GM18951 (cell line): ENCODE results near the gene KLHL3.
"Not testable (repeated sequence)": the region's sequence is repeated elsewhere in the genome, so short reads cannot be mapped to it uniquely, and the experiment has no call there.

Experiments
- POLR2A ChIP-seq: IDR thresholded peaks from 4 replicates; pipeline ENCODE4 v1.6.1; 2011; ENCODE audit warnings: mild to moderate bottlenecking; ENCODE audit not compliant: insufficient read length, insufficient read depth; ENCODE audit errors: extremely low read depth
- in situ Hi-C: fragments of 300-500 bp; cut with MboI; formaldehyde crosslinking; loops from one replicate; pipeline ENCODE4 v1.12.0; 2022; ENCODE audit warnings: low sequenced_read_pairs, mixed read lengths, inconsistent platforms; ENCODE audit not compliant: unreplicated experiment

KLHL3 gene, protein sequence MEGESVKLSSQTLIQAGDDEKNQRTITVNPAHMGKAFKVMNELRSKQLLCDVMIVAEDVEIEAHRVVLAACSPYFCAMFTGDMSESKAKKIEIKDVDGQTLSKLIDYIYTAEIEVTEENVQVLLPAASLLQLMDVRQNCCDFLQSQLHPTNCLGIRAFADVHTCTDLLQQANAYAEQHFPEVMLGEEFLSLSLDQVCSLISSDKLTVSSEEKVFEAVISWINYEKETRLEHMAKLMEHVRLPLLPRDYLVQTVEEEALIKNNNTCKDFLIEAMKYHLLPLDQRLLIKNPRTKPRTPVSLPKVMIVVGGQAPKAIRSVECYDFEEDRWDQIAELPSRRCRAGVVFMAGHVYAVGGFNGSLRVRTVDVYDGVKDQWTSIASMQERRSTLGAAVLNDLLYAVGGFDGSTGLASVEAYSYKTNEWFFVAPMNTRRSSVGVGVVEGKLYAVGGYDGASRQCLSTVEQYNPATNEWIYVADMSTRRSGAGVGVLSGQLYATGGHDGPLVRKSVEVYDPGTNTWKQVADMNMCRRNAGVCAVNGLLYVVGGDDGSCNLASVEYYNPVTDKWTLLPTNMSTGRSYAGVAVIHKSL

DNA sequence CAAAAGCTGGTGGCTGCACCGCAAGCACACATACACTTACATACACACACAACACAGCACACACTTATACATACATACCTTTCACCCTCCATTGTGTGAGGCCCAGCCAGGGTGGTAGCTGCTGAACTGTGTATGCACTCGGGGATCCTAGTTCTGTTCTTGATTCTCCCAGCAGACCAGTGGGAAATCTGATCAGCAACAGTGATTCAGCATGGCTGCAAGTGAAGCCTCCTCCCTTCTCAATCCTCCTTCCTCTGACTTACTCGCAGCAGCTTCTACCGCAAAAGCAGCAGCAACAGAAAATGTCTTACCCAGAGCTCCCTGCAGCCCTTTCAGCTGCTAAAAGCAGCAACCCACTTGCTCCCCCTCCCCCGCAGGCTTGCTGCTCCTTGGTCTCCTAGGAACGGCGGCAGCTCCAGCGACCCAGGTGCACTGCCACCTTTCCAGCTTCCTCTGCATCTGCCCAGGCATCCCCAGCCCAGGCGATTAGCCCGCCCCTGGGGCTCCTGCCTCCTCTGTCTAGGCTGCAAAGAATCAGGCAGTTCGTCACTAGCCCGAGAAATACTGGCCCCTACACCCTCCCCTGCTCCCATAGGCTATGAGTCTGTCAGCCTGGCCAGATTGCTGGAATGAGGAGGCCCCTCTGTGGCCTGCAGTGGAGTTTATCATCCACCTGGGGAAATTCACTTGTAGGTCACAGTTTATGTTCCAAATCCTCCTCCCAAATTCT lies at the start of gene KLHL3:
Gene KLHL3, minus strand, starts transcription at position 535 of the 730 bp plus-strand sequence. Its CDS starts 443 bp downstream, at position 92.
- peak; percentile 45 for TF ChIP-seq POLR2A
- in situ Hi-C loops = no loop called here

DNA sequence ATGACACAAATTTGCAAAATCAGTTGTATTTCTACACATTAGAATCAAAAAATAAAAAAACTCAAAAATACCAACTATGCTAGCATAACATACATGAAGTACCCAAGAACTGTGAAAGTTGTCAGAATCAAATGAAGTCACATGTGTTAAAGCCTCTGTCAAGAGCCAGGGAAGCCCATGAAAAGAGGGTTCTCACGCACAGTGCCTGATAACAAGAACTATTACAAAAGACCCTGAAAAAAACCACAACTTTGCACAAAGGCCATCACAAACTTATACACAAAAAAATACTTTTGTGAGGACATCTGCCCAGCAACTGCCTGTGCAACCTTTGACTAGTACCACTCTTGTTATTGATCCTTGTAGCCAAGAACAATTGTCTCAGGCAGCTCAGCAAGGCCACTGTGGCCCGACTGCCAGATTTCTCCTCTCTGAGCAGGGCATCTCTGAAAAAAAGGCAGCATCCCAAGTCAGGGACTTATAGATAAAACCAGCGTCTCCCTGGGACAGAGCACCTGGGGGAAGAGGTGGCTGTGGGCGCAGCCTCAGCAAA lies 47.2 kb upstream of the KLHL3 start:
- in situ Hi-C loops = no loop called here
- TF ChIP-seq POLR2A = no peak

DNA sequence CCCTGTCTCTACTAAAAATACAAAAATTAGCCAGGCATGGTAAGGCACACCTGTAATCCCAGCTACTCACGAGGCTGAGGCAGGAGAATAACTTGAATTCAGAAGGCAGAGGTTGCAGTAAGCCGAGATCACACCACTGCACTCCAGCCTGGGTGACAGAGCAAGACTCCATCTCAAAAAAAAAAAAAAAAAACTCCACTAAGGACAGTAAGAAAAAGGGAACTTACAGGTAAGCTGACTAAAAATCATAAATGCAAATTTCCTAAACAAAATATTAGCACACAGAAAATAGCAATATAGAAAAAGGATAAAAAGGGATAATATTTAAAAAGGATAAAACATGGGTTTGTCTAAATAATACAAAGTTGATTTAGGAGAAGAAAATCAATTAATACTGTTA lies 46.2 kb upstream of the KLHL3 start:
- in situ Hi-C loops = no loop called here
- TF ChIP-seq POLR2A = no peak

DNA sequence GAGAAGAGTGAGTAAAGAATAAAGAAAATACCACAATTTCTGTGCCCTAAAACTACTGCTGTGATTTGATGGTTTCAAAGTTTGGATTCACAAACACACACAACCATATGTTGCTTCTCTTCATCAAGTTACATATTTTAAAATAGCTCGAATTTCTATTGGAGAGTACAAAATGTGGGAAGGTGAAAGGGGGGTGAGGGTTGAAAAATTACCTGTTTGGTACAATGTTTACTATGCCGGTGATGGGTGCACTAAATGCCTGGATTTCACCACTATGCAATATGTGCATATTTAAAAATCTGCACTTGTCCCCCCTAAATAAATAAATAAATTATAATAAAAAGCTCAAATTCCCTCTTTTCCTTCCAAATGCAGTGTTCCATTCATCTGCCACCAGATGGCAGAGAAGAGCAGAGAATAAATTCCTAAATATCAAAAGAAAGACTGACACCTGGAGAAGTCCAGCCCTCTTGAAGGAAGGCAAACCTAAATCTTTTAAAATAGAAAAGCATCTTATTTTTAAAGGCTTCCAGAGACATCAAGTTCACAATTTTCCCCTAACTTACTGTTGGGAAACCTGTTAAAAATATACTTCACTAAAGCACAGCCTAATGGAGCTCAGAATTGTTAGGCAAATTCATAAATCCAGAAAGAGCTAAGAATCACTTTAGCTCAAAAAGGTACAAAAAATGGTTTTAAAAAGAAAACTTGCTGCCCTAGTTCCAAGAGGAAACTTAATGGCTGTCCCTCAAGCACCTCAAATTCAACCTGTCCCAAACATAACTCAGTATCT lies 43.1 kb upstream of the KLHL3 start:
- TF ChIP-seq POLR2A = no peak
- in situ Hi-C loops = no loop called here

DNA sequence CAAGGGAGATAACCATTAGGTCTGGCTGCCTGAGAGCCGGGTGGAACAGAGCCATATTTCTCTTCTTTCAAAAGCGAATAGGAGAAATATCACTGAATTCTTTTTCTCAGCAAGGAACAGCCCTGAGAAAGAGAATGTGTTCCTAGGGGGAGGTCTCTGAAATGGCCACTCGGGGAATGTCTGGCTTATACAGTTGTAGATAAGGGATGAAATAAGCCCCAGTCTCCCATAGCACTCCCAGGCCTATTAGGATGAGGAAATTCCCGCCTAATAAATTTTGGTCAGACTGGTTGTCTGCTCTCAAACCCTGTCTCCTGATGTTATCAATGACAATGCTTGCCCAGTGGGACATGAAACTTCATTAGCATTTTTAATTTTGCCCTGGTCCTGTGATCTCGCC lies 32.0 kb upstream of the KLHL3 start:
- in situ Hi-C loops = not testable (repeated sequence)

DNA sequence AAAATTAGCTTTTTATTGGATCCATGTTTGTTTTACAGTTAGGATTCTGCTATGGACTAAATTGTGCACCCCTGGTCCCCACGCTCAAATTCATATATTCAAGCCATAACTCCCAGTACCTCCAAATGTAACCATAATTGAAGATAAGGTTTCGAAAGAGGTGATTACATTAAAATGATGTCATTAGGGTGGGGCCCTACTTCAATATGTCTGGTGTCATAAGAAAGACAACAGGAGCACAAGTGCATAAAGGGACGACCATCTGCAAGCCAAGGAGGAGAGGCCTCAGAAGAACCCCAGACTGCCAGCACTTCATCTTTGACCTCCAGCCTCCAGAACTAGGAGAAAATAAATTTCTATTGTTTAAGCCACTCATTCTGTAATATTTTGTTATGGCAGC lies 25.7 kb upstream of the KLHL3 start:
- in situ Hi-C loops = no loop called here
- no peak for TF ChIP-seq POLR2A

DNA sequence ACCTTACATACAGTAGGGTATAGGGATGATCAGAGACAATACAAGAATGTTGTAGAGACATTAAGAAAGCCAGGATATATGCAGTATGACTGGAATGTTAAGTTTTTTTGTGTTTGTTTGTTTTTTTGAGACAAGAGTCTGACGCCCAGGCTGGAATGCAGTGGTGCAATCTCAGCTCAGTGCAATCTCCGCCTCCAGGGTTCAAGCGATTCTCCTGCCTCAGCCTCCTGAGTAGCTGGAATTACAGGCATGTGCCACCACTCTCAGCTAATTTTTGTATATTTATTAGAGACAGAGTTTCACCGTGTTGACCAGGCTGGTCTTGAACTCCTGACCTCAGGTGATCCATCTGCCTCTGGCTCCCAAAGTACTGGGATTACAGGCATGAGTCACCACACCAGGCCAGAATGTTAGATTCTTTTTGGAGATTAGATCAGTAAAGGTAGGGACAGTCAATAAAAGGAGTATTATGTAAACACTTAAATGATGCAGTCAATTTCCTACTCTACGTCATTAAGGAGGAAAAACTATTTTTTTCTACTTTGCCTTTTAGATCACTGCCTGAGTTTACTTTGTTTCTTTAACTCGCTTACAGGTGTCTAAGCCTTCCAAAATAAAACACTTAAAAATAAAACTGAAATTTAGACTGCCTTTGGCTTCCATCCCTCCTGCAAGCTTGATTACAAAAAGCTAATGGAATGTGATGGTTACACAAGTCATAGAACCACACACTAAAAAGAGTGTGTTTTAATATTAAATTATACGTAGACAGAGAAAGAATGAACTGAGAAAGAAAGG lies 25.0 kb upstream of the KLHL3 start:
- TF ChIP-seq POLR2A = no peak
- in situ Hi-C loops = no loop called here

DNA sequence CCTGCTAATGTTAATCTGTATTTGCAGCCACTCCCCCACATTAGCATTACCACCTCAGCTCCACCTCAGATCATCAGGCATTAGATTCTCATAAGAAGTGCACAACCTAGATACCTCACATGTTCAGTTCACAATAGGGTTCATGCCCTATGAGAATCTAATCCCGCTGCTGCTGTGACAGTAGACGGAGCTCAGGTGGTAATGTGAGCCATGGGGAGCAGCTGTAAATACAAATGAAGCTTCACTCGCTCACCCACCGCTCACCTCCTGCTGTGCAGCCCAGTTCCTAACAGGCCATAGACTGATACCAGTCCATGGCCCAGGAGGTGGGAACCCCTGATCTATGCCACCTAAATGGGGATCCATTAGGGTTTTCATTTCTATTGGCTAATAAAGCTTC lies 24.4 kb upstream of the KLHL3 start:
- in situ Hi-C loops = no loop called here
- TF ChIP-seq POLR2A = no peak

DNA sequence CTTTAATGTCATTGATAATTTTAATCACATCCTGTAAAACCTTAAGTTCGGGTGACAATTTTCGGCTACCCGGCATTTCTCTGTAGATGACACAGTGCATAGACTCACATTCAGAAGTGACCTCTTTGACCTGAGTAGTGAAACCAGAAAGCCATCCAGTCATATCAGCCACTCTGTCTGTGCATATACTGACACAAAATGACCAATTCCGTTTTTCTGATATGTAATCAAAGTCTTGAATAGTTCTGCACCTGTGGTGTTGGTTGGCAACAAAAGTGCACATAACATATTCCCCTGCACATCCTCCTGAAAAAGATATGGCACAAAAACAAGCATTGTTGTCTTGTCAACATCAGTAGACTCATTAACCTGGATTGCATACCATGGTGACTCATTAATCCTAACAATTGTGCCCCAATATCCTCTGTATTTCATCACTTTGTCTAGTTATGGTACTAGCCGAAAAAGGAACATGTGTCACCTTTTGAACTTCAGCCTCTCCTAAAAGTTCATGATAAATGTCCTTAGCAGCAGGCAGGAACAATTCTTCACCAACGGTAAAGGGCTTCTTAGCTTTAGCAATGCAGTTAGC lies 22.9 kb upstream of the KLHL3 start:
- in situ Hi-C loops = no loop called here
- TF ChIP-seq POLR2A = no peak

DNA sequence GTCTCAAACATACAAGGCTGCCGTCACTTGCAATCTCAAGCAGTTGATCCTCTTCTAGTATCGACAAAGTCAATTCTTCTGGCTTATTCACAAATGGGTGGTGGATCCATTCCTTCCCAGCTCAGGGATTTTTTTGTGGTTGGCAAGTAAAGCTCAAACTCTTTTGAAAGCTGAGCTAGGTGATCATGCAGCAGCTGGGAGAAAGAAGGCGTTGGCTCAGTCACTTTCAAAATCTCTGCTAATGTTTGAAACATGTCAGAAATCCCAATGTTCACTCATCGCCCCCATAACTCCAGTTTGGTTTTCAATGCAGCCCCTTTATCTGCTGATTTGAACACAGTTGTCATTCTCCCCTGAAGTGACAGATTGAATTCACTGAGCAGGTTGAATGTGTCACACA lies 22.2 kb upstream of the KLHL3 start:
- in situ Hi-C loops = no loop called here
- TF ChIP-seq POLR2A = no peak

DNA sequence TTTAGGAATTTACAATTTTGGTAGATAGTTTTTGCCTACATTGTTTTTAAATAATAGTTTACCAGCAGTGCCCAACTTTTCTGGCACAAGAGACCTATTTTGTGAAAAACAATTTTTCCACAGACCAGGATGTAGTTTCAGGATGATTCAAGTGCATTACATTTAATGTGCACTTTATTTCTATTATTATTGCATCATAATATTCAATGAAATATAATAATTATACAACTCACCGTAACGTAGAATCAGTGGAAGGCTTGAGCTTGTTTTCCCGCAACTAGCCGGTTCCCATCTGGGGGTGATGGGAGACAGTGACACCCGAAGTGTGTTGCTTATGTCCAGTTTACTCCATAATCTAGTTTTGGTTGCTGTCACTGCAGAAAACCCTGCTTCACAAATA lies 21.7 kb upstream of the KLHL3 start:
- in situ Hi-C loops = no loop called here
- TF ChIP-seq POLR2A = no peak
